BE2C (cell line): ENCODE measurements around the gene TRPV6.

ENCODE experiments used
- DNase-seq: peaks from one replicate; pipeline ENCODE4 v3.0.0-alpha.2; 2020
- H3K27me3 ChIP-seq: fragments of 250-450 bp; sonication (Bioruptor Pico); 2 replicates; pipeline ENCODE4 v1.5.1; 2020; ENCODE audit warnings: mild to moderate bottlenecking
- H3K36me3 ChIP-seq: fragments of 250-450 bp; sonication (Bioruptor Pico); 2 replicates; pipeline ENCODE4 v1.5.1; 2020; ENCODE audit warnings: mild to moderate bottlenecking
- H3K4me1 ChIP-seq: fragments of 250-450 bp; sonication (Bioruptor Pico); 2 replicates; pipeline ENCODE4 v1.5.1; 2020
- H3K4me3 ChIP-seq: 2 replicates; pipeline ENCODE4 v1.5.1; 2011; ENCODE audit warnings: low read depth, low read length
- H3K9me3 ChIP-seq: fragments of 250-450 bp; sonication (Bioruptor Pico); 2 replicates; pipeline ENCODE4 v1.5.1; 2020
- CTCF ChIP-seq: IDR thresholded peaks from 2 replicates; pipeline ENCODE4 v1.5.1; 2012; ENCODE audit warnings: mild to moderate bottlenecking, low read depth, low read length

TRPV6 gene

DNA sequence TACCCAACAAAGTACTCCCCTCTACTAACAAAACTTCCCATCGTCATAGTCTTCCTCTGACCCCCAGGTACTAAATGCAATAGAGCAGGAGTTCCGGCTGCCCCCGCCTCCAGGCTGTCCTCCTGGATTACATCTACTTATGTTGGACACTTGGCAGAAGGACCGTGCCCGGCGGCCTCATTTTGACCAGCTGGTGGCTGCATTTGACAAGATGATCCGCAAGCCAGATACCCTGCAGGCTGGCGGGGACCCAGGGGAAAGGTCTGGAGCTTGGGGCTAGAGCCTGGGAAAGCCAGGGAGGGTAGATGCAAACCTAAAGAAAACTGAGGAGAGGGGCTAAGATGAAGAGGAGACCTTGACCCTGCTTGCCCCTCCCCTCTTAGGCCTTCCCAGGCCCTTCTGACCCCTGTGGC is 15.4 kb downstream of the TRPV6 start:
- TF ChIP-seq CTCF: no peak
- Histone ChIP-seq H3K9me3 (no peaks in the 10 kb centered on the region), H3K36me3 (no peaks in the 10 kb centered on the region), H3K27me3 (no peaks in the 10 kb centered on the region), H3K4me3 (no peak overlapping the region), H3K4me1 (no peaks in the 10 kb centered on the region)
- DNase-seq: no peak

DNA sequence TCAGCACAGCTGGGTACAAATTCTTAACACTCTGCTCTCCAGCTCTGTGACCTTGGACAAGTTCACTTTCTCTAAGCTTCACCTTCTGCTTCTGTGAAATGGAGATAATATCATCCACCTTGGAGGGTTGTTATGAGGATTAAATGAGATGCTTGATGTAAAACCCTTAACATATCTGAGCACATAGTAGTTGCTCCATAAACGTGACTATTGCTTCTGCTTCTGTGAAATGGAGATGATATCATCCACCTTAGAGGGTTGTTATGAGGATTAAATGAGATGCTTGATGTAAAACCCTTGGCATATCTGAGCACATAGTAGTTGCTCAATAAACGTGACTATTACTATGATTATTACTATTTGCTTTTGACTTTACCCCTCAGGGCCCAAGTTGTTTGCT is 16.1 kb downstream of the TRPV6 start:
- no peaks in the 10 kb centered on the region for H3K4me1 ChIP-seq
- H3K9me3 ChIP-seq: no peaks in the 10 kb centered on the region
- H3K27me3 ChIP-seq: no peaks in the 10 kb centered on the region
- no peaks in the 10 kb centered on the region for H3K36me3 ChIP-seq
- no peak overlapping the region for H3K4me3 ChIP-seq
- no peak for TF ChIP-seq CTCF
- no peak for DNase-seq

DNA sequence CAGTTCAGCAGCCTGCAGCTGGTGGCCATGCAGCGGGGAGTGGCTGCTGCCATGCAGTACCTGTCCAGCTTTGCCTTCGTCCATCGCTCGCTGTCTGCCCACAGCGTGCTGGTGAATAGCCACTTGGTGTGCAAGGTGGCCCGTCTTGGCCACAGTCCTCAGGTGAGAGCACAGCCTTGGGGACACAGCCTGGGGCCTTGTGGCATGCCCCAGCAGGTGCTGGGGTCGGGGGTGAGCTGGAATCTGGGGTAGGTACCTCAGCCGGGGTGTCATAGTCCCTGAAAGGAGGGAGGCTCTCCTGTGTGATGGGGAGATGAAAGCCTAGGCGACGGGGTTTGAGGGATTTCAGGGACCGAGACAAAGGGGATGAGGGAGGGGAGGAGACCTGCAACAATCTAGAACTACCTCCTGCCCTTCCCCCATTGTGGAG is 16.5 kb downstream of the TRPV6 start:
- Histone ChIP-seq H3K4me3 (no peak overlapping the region), H3K9me3 (no peaks in the 10 kb centered on the region), H3K36me3 (no peaks in the 10 kb centered on the region), H3K4me1 (no peaks in the 10 kb centered on the region), H3K27me3 (no peaks in the 10 kb centered on the region)
- TF ChIP-seq CTCF: no peak
- DNase-seq: no peak

GRCh38 chr7:142868188-142868985 is 17.2 kb downstream of the TRPV6 start:
- Histone ChIP-seq H3K4me1 (no peaks in the 10 kb centered on the region), H3K27me3 (no peaks in the 10 kb centered on the region), H3K4me3 (no peak overlapping the region), H3K36me3 (no peaks in the 10 kb centered on the region), H3K9me3 (no peaks in the 10 kb centered on the region)
- TF ChIP-seq CTCF: no peak
- DNase-seq: no peak

- Histone ChIP-seq H3K9me3 (no peaks in the 10 kb centered on the region), H3K4me3 (no peak overlapping the region), H3K27me3 (no peaks in the 10 kb centered on the region), H3K36me3 (no peaks in the 10 kb centered on the region), H3K4me1 (no peaks in the 10 kb centered on the region)
- DNase-seq: no peak
- TF ChIP-seq CTCF: no peak
Measured at GRCh38 chr7:142867398-142868187, 18.0 kb downstream of the TRPV6 start.

DNA sequence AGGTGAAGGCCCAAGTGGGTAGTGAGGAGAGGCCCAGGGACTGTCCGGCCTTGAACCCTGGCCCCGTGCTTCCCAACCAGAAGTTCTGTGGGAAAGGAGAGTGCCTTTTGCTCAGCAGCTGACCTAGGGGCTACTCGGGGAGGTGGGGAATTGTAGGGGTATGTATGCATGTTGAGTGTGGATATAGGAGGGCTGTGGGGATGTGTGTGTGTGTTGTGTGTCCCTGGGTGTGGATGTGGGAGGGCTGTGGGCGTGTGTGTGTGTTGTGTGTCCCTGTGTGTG is 18.5 kb downstream of the TRPV6 start:
- Histone ChIP-seq H3K9me3 (no peaks in the 10 kb centered on the region), H3K4me3 (no peak overlapping the region), H3K36me3 (no peaks in the 10 kb centered on the region), H3K27me3 (no peaks in the 10 kb centered on the region), H3K4me1 (no peaks in the 10 kb centered on the region)
- TF ChIP-seq CTCF: no peak
- no peak for DNase-seq
